COLO829 (cell line): Measurements from ENCODE around the gene WNT7A.

ENCODE experiments used
- DNase-seq: peaks from one replicate; pipeline ENCODE4 v3.0.0; 2012; ENCODE audit warnings: low spot score

WNT7A gene

GRCh38 chr3:13792051-13792490, 87.8 kb downstream of the WNT7A start:
- DNase-seq: no peak

GRCh38 chr3:13791198-13792050, 88.4 kb downstream of the WNT7A start:
- no peak for DNase-seq

GRCh38 chr3:13790376-13791197, 89.3 kb downstream of the WNT7A start:
- no peak for DNase-seq

- no peak for DNase-seq
Measured at GRCh38 chr3:13788522-13789424, 91.1 kb downstream of the WNT7A start.

GRCh38 chr3:13787533-13788132, 92.2 kb downstream of the WNT7A start:
- DNase-seq: no peak

GRCh38 chr3:13786811-13787210, 93.1 kb downstream of the WNT7A start:
- DNase-seq: no peak

GRCh38 chr3:13785853-13786436, 93.9 kb downstream of the WNT7A start:
- DNase-seq: no peak

- no peak for DNase-seq
Measured at GRCh38 chr3:13785351-13785750, 94.5 kb downstream of the WNT7A start.

- DNase-seq: no peak
Measured at GRCh38 chr3:13783476-13783875, 96.4 kb downstream of the WNT7A start.

- DNase-seq: no peak
Measured at GRCh38 chr3:13782501-13782900, 97.4 kb downstream of the WNT7A start.

- no peak for DNase-seq
Measured at GRCh38 chr3:13781417-13781816, 98.5 kb downstream of the WNT7A start.

- peak; percentile 55 for DNase-seq
Measured at GRCh38 chr3:13780432-13781176, 99.3 kb downstream of the WNT7A start.

- no peak for DNase-seq
Measured at GRCh38 chr3:13776253-13777050, 103.4 kb downstream of the WNT7A start.

GRCh38 chr3:13772885-13773745, 106.8 kb downstream of the WNT7A start:
- DNase-seq: no peak

GRCh38 chr3:13772321-13772745, 107.5 kb downstream of the WNT7A start:
- DNase-seq: no peak

GRCh38 chr3:13771496-13771895, 108.4 kb downstream of the WNT7A start:
- DNase-seq: no peak

GRCh38 chr3:13770170-13771169, 109.4 kb downstream of the WNT7A start:
- DNase-seq: no peak
